DND-41 (cell line): ENCODE results near the gene SLC12A5.

Experiments
- ATAC-seq: fragments of 200-7000 bp; cut with Tn5 transposase; 3 replicates; pipeline ENCODE4 v1.9.1; 2021; ENCODE audit warnings: low read depth; ENCODE audit not compliant: insufficient read depth
- DNase-seq: peaks from one replicate; pipeline ENCODE4 v3.0.0-alpha.2; 2020
- H2AFZ ChIP-seq: 2 replicates; pipeline ENCODE4 v1.6.0; 2012; ENCODE audit warnings: low read depth, low read length
- H3K27ac ChIP-seq: 2 replicates; pipeline ENCODE4 v1.5.1; 2012; ENCODE audit warnings: low read length, inconsistent platforms
- H3K27me3 ChIP-seq: fragments of 200-600 bp; sonication (generic); 2 replicates; pipeline ENCODE4 v1.6.0; 2012; ENCODE audit warnings: low read length, mild to moderate bottlenecking, inconsistent platforms; ENCODE audit not compliant: insufficient read depth, poor library complexity
- H3K36me3 ChIP-seq: 2 replicates; pipeline ENCODE4 v1.5.1; 2012; ENCODE audit warnings: low read length, inconsistent platforms; ENCODE audit not compliant: insufficient read depth
- H3K4me1 ChIP-seq: 2 replicates; pipeline ENCODE4 v1.5.1; 2012; ENCODE audit warnings: mild to moderate bottlenecking, low read length; ENCODE audit not compliant: insufficient read depth
- H3K4me2 ChIP-seq: 2 replicates; pipeline ENCODE4 v1.6.0; 2012; ENCODE audit warnings: mild to moderate bottlenecking, moderate library complexity, low read length, inconsistent platforms; ENCODE audit not compliant: insufficient read depth
- H3K4me3 ChIP-seq, 2 experiments: fragments of 200-600 bp in 1 of 2; shearing (Covaris generic) in 1 of 2; 2 replicates each; pipeline ENCODE4 v1.5.1; 2012 to 2016; ENCODE audit warnings: inconsistent platforms in 2 of 2, low read length in 2 of 2, mild to moderate bottlenecking in 2 of 2, low read depth in 1 of 2, moderate library complexity in 1 of 2
- H3K79me2 ChIP-seq: 2 replicates; pipeline ENCODE4 v1.6.0; 2012; ENCODE audit warnings: low read length, inconsistent platforms; ENCODE audit not compliant: insufficient read depth
- H3K9ac ChIP-seq: 2 replicates; pipeline ENCODE4 v1.6.0; 2012; ENCODE audit warnings: low read depth, mild to moderate bottlenecking, inconsistent platforms, low read length, moderate library complexity
- H3K9me3 ChIP-seq: 2 replicates; pipeline ENCODE4 v1.5.1; 2012; ENCODE audit warnings: low read length, moderate library complexity, mild to moderate bottlenecking, inconsistent platforms; ENCODE audit not compliant: insufficient read depth, severe bottlenecking
- H4K20me1 ChIP-seq: 2 replicates; pipeline ENCODE4 v1.6.0; 2012; ENCODE audit warnings: low read length; ENCODE audit not compliant: insufficient read depth
- CTCF ChIP-seq: IDR thresholded peaks from 2 replicates; pipeline ENCODE4 v1.5.1; 2012; ENCODE audit warnings: borderline replicate concordance, low read length, moderate library complexity, mild to moderate bottlenecking; ENCODE audit not compliant: poor library complexity, severe bottlenecking; ENCODE audit errors: extremely low read depth
- EZH2 ChIP-seq: IDR thresholded peaks from 3 replicates; pipeline ENCODE4 v1.6.1; 2012; ENCODE audit warnings: borderline replicate concordance, low read depth, mild to moderate bottlenecking, moderate library complexity, low read length, inconsistent platforms; ENCODE audit not compliant: severe bottlenecking

SLC12A5 gene

GRCh38 chr20:46077642-46078305, 48.8 kb downstream of the SLC12A5 start:
- DNase-seq (no peak), ATAC-seq (no peak)
- Histone ChIP-seq H3K9me3 (no peaks in the 10 kb centered on the region), H3K36me3 (peaks cover 58% of the 10 kb centered on the region), H3K4me1 (no peaks in the 10 kb centered on the region), H3K4me3 (no peak overlapping the region), H3K27ac (no peak overlapping the region), H3K4me2 (no peak overlapping the region), H3K9ac (no peak overlapping the region), H3K27me3 (no peaks in the 10 kb centered on the region), H3K79me2 (peaks cover 95% of the 10 kb centered on the region), H4K20me1 (peaks cover 88% of the 10 kb centered on the region), H2AFZ (no peak overlapping the region)
- no peak for TF ChIP-seq CTCF
- TF ChIP-seq EZH2: no peak

GRCh38 chr20:46078954-46079353, 49.9 kb downstream of the SLC12A5 start:
- peaks cover 97% of the 10 kb centered on the region for H3K79me2 ChIP-seq
- H3K36me3 ChIP-seq: peaks cover 47% of the 10 kb centered on the region
- TF ChIP-seq EZH2 (no peak), CTCF (no peak)
- H3K4me1 ChIP-seq: no peaks in the 10 kb centered on the region
- no peaks in the 10 kb centered on the region for H3K27me3 ChIP-seq
- H3K27ac ChIP-seq: no peak overlapping the region
- DNase-seq (no peak), ATAC-seq (no peak)
- H3K4me2 ChIP-seq: no peak overlapping the region
- no peak overlapping the region for H3K9ac ChIP-seq
- no peak overlapping the region for H3K4me3 ChIP-seq
- H3K9me3 ChIP-seq: no peaks in the 10 kb centered on the region
- peaks cover 88% of the 10 kb centered on the region for H4K20me1 ChIP-seq
- no peak overlapping the region for H2AFZ ChIP-seq

- peaks cover 35% of the 10 kb centered on the region for H3K36me3 ChIP-seq
- ATAC-seq: no peak
- H3K9me3 ChIP-seq: no peaks in the 10 kb centered on the region
- no peak for TF ChIP-seq EZH2
- TF ChIP-seq CTCF: no peak
- DNase-seq: no peak
- no peak overlapping the region for H2AFZ ChIP-seq
- H3K4me2 ChIP-seq: no peak overlapping the region
- no peak overlapping the region for H3K27ac ChIP-seq
- no peak overlapping the region for H3K4me3 ChIP-seq
- no peaks in the 10 kb centered on the region for H3K27me3 ChIP-seq
- peaks cover 99% of the 10 kb centered on the region for H3K79me2 ChIP-seq
- H3K4me1 ChIP-seq: peaks cover 13% of the 10 kb centered on the region
- H3K9ac ChIP-seq: no peak overlapping the region
- H4K20me1 ChIP-seq: peaks cover 88% of the 10 kb centered on the region
These were observed 52.1 kb downstream of the SLC12A5 start for GRCh38 chr20:46081074-46081473.

GRCh38 chr20:46083101-46083500, 54.1 kb downstream of the SLC12A5 start:
- no peak for TF ChIP-seq EZH2
- TF ChIP-seq CTCF: no peak
- Histone ChIP-seq H3K27me3 (no peaks in the 10 kb centered on the region), H3K4me3 (no peak overlapping the region), H3K9ac (no peak overlapping the region), H3K4me2 (no peak overlapping the region), H3K4me1 (peaks cover 33% of the 10 kb centered on the region), H3K36me3 (peaks cover 32% of the 10 kb centered on the region), H3K27ac (no peak overlapping the region), H3K9me3 (no peaks in the 10 kb centered on the region), H3K79me2 (peaks cover 100% of the 10 kb centered on the region), H4K20me1 (peaks cover 92% of the 10 kb centered on the region), H2AFZ (no peak overlapping the region)
- no peak for DNase-seq
- no peak for ATAC-seq
